H9 (cell line): ENCODE measurements around the gene ETFB. TPM values are rescaled to one million over a fixed set of nuclear protein-coding genes. Genes with fewer than 3 reads are reported as not detected.

Experiments
- DNase-seq: peaks from one replicate; pipeline ENCODE4 v3.0.0-alpha.2; 2017
- H2AFZ ChIP-seq: one replicate; pipeline ENCODE4 v1.6.1; 2013; ENCODE audit warnings: mild to moderate bottlenecking, low read length, control low read depth, moderate library complexity
- H2AK5ac ChIP-seq: 2 replicates; pipeline ENCODE4 v1.6.1; 2013; ENCODE audit warnings: low read length, control low read depth, mixed read lengths; ENCODE audit not compliant: insufficient read length
- H2BK120ac ChIP-seq: one replicate; pipeline ENCODE4 v1.6.1; 2013; ENCODE audit warnings: low read depth, mild to moderate bottlenecking, low read length, control low read depth, inconsistent platforms; ENCODE audit not compliant: poor library complexity, severe bottlenecking
- H2BK12ac ChIP-seq: 2 replicates; pipeline ENCODE4 v1.6.1; 2013; ENCODE audit warnings: low read length, control low read depth, mixed read lengths, low read depth; ENCODE audit not compliant: insufficient read length
- H2BK15ac ChIP-seq: 2 replicates; pipeline ENCODE4 v1.6.1; 2013; ENCODE audit warnings: low read depth, low read length, control low read depth
- H2BK20ac ChIP-seq: one replicate; pipeline ENCODE4 v1.6.1; 2013; ENCODE audit warnings: low read depth, mild to moderate bottlenecking, low read length, control low read depth, inconsistent platforms; ENCODE audit not compliant: poor library complexity, severe bottlenecking
- H2BK5ac ChIP-seq: 2 replicates; pipeline ENCODE4 v1.6.1; 2013; ENCODE audit warnings: low read length, control low read depth, mixed read lengths; ENCODE audit not compliant: insufficient read length
- H3K14ac ChIP-seq: 2 replicates; pipeline ENCODE4 v1.6.1; 2013; ENCODE audit warnings: low read length, control low read depth; ENCODE audit not compliant: insufficient read depth
- H3K18ac ChIP-seq: 2 replicates; pipeline ENCODE4 v1.6.1; 2013; ENCODE audit warnings: low read depth, mild to moderate bottlenecking, mixed read lengths, low read length, control low read depth; ENCODE audit not compliant: insufficient read length
- H3K23ac ChIP-seq: 2 replicates; pipeline ENCODE4 v1.6.1; 2013; ENCODE audit warnings: low read length, control low read depth, mixed read lengths, low read depth; ENCODE audit not compliant: insufficient read length
- H3K23me2 ChIP-seq: 2 replicates; pipeline ENCODE4 v1.6.1; 2013; ENCODE audit warnings: low read depth, mild to moderate bottlenecking, mixed read lengths, low read length, control low read depth; ENCODE audit not compliant: insufficient read length, poor library complexity, severe bottlenecking
- H3K27ac ChIP-seq: 2 replicates; pipeline ENCODE4 v1.5.1; 2013; ENCODE audit warnings: low read length, control low read depth, mixed read lengths, low read depth; ENCODE audit not compliant: insufficient read length
- H3K27me3 ChIP-seq: 2 replicates; pipeline ENCODE4 v1.6.1; 2013; ENCODE audit warnings: low read length, control low read depth, inconsistent platforms; ENCODE audit not compliant: insufficient read depth
- H3K4ac ChIP-seq: 2 replicates; pipeline ENCODE4 v1.6.1; 2013; ENCODE audit warnings: low read depth, mild to moderate bottlenecking, control low read depth, inconsistent platforms, low read length, moderate library complexity
- H3K4me1 ChIP-seq: 2 replicates; pipeline ENCODE4 v1.6.1; 2013; ENCODE audit warnings: low read length, control low read depth, inconsistent platforms; ENCODE audit not compliant: insufficient read depth
- H3K4me2 ChIP-seq: 2 replicates; pipeline ENCODE4 v1.6.1; 2013; ENCODE audit warnings: low read length, control low read depth, mixed read lengths; ENCODE audit not compliant: insufficient read length, insufficient read depth
- H3K56ac ChIP-seq: 2 replicates; pipeline ENCODE4 v1.6.1; 2013; ENCODE audit warnings: low read depth, mild to moderate bottlenecking, mixed read lengths, low read length, control low read depth; ENCODE audit not compliant: insufficient read length
- H3K79me1 ChIP-seq: 2 replicates; pipeline ENCODE4 v1.6.1; 2013; ENCODE audit warnings: low read depth, mild to moderate bottlenecking, moderate library complexity, low read length, control low read depth, inconsistent platforms; ENCODE audit not compliant: insufficient read depth, poor library complexity, severe bottlenecking
- H3K79me2 ChIP-seq: 2 replicates; pipeline ENCODE4 v1.6.1; 2013; ENCODE audit warnings: low read length, control low read depth, inconsistent platforms; ENCODE audit not compliant: insufficient read depth
- H3K9ac ChIP-seq: 2 replicates; pipeline ENCODE4 v1.6.1; 2013; ENCODE audit warnings: low read length, control low read depth, mixed read lengths; ENCODE audit not compliant: insufficient read length; ENCODE audit errors: extremely low read depth
- H3K9me3 ChIP-seq: one replicate; pipeline ENCODE4 v1.6.1; 2013; ENCODE audit warnings: low read depth, low read length, inconsistent platforms; ENCODE audit not compliant: control insufficient read depth
- H3T11ph ChIP-seq: one replicate; pipeline ENCODE4 v1.6.1; 2013; ENCODE audit warnings: mild to moderate bottlenecking, low read length, control low read depth, inconsistent platforms
- H4K20me1 ChIP-seq: one replicate; pipeline ENCODE4 v1.6.1; 2013; ENCODE audit not compliant: control insufficient read depth, insufficient read length, insufficient read depth
- H4K5ac ChIP-seq: 2 replicates; pipeline ENCODE4 v1.6.1; 2013; ENCODE audit warnings: low read depth, mild to moderate bottlenecking, mixed read lengths, low read length, control low read depth; ENCODE audit not compliant: insufficient read length
- H4K8ac ChIP-seq: replicated peaks from 2 replicates; pipeline ENCODE4 v1.6.1; 2013; ENCODE audit warnings: low read length, control low read depth, mixed read lengths, low read depth; ENCODE audit not compliant: insufficient read length
- H4K91ac ChIP-seq: 2 replicates; pipeline ENCODE4 v1.6.1; 2013; ENCODE audit warnings: low read depth, mild to moderate bottlenecking, moderate library complexity, mixed read lengths, low read length, control low read depth; ENCODE audit not compliant: insufficient read length
- H3K27ac Mint-ChIP-seq, 3 experiments: 2 replicates in 2 of 3; 3 replicates in 1 of 3; pipeline ENCODE4 v1.8.0; 2020 to 2021; ENCODE audit warnings: mixed read lengths in 3 of 3, mild to moderate bottlenecking in 1 of 3, moderate library complexity in 1 of 3
- H3K27me3 Mint-ChIP-seq: 2 replicates; pipeline ENCODE4 v1.8.0; 2021; ENCODE audit warnings: low read depth, mild to moderate bottlenecking, moderate library complexity, mixed read lengths
- H3K36me3 Mint-ChIP-seq, 3 experiments: 2 replicates in 2 of 3; 3 replicates in 1 of 3; pipeline ENCODE4 v1.8.0; 2020 to 2021; ENCODE audit warnings: low read depth in 3 of 3, mixed read lengths in 3 of 3; ENCODE audit not compliant: insufficient read depth in 1 of 3
- H3K4me1 Mint-ChIP-seq, 2 experiments: 2 replicates each; pipeline ENCODE4 v1.8.0; 2020; ENCODE audit warnings: mixed read lengths in 2 of 2
- H3K4me3 Mint-ChIP-seq, 2 experiments: 2 replicates in 1 of 2; 3 replicates in 1 of 2; pipeline ENCODE4 v1.8.0; 2020 to 2021; ENCODE audit warnings: mild to moderate bottlenecking in 2 of 2, mixed read lengths in 2 of 2, moderate library complexity in 1 of 2
- H3K9me3 Mint-ChIP-seq, 2 experiments: 2 replicates in 1 of 2; 3 replicates in 1 of 2; pipeline ENCODE4 v1.8.0; 2020; ENCODE audit warnings: mild to moderate bottlenecking in 2 of 2, mixed read lengths in 2 of 2, moderate library complexity in 1 of 2
- CTCF ChIP-seq: fragments of 200-600 bp; sonication (generic); conservative IDR thresholded peaks from 3 replicates; pipeline ENCODE4 v1.8.0; 2021; ENCODE audit warnings: antibody characterized with exemption, mild to moderate bottlenecking
- WGBS: extraction: QIAGEN DNeasy Blood & Tissue Kit; methylation state at CpG from one replicate; pipeline ENCODE4 v1.1.7; 2013; ENCODE audit warnings: missing lambda C conversion rate, low lambda C conversion rate, mixed read lengths; ENCODE audit not compliant: insufficient read length; ENCODE audit errors: extremely low coverage; 5-methylcytosine and 5-hydroxymethylcytosine counted together
- total RNA-seq: library from RNA; stranded (reverse); gene quantifications from 2 replicates; pipeline ENCODE4 v1.2.1, GENCODE V29; 2021

Gene ETFB
- total RNA-seq, 1 experiment from 2014 or later = 49.4 TPM

GRCh38 chr19:51326216-51327065 is 39.7 kb downstream of the ETFB start:
- no peak for DNase-seq
- H3K4me3 Mint-ChIP-seq = no peak overlapping the region

More at GRCh38 chr19:51326216-51327065, 39.7 kb downstream of the ETFB start:
- Histone ChIP-seq H3K23ac (no peak overlapping the region), H3K4ac (no peak overlapping the region), H2BK5ac (no peak overlapping the region), H2BK20ac (no peak overlapping the region), H3K23me2 (peaks cover 8% of the 10 kb centered on the region), H3K79me2 (no peaks in the 10 kb centered on the region), H3K4me1 (no peaks in the 10 kb centered on the region), H2BK15ac (no peak overlapping the region), H3T11ph (no peak overlapping the region), H3K27me3 (no peaks in the 10 kb centered on the region), H3K14ac (no peak overlapping the region), H3K27ac (no peak overlapping the region), H2BK120ac (no peak overlapping the region), H3K56ac (no peak overlapping the region), H4K8ac (no peak overlapping the region), H3K79me1 (no peaks in the 10 kb centered on the region), H4K91ac (no peak overlapping the region), H3K9ac (no peak overlapping the region), H2BK12ac (no peak overlapping the region), H2AK5ac (no peak overlapping the region), H3K9me3 (peaks cover 5% of the 10 kb centered on the region), H4K5ac (no peak overlapping the region), H3K18ac (no peak overlapping the region), H4K20me1 (no peaks in the 10 kb centered on the region), H3K4me2 (no peak overlapping the region), H2AFZ (no peak overlapping the region)
- no peak for TF ChIP-seq CTCF
- H3K4me1 Mint-ChIP-seq = peaks cover 4 to 13% of the 10 kb centered on the region in 2 experiments
- H3K27ac Mint-ChIP-seq = no peak overlapping the region
- peaks cover 5% of the 10 kb centered on the region for H3K27me3 Mint-ChIP-seq
- WGBS = no CpG with 5 or more reads among the region's 36 CpGs
- H3K9me3 Mint-ChIP-seq = no peaks in the 10 kb centered on the region
- H3K36me3 Mint-ChIP-seq = peaks cover 23 to 37% (median 27%) of the 10 kb centered on the region in 3 experiments
